Gastroesophageal sphincter (tissue), 3 donors: ENCODE results near the gene KCNH3.

Experiments used
- CTCF ChIP-seq, 4 experiments: fragments of 200-600 bp in 2 of 4; fragments of 450-650 bp in 2 of 4; sonication (generic) in 1 of 4; IDR thresholded peaks; one replicate each; pipeline ENCODE4 v1.5.1; 2017 to 2019; ENCODE audit warnings: antibody characterized with exemption in 4 of 4, mild to moderate bottlenecking in 2 of 4, moderate library complexity in 2 of 4
- EP300 ChIP-seq: sonication (generic); formaldehyde crosslinking; IDR thresholded peaks from one replicate; pipeline ENCODE4 v1.6.1; 2017; ENCODE audit warnings: antibody characterized with exemption, mild to moderate bottlenecking
- POLR2A ChIP-seq, 2 donors: fragments of 450-650 bp; IDR thresholded peaks; one replicate each; pipeline ENCODE4 v1.6.1; 2017; ENCODE audit warnings: antibody characterized with exemption in 2 of 2, mild to moderate bottlenecking in 2 of 2, moderate library complexity in 1 of 2
- POLR2AphosphoS5 ChIP-seq: sonication (generic); formaldehyde crosslinking; IDR thresholded peaks from one replicate; pipeline ENCODE4 v1.6.1; 2017; ENCODE audit warnings: antibody characterized with exemption

- TF ChIP-seq CTCF (IDR thresholded peaks at IDR 0.05) (no peak), POLR2AphosphoS5 (no peak), EP300 (no peak), POLR2A (IDR thresholded peaks at IDR 0.05) (no peak)
Observed at GRCh38 chr12:49549735-49550692, 11.2 kb downstream of the KCNH3 start.
